GM19238 (cell line): Measurements from ENCODE around the gene DGKB.

Source experiments
- DNase-seq: peaks from one replicate; pipeline ENCODE4 v3.0.0; 2011; ENCODE audit warnings: low spot score; ENCODE audit not compliant: insufficient read length

DGKB gene

GRCh38 chr7:14596421-14596820, 306.1 kb downstream of the DGKB start:
- DNase-seq: no peak

GRCh38 chr7:14590206-14590605, 312.3 kb downstream of the DGKB start:
- DNase-seq: no peak

GRCh38 chr7:14585232-14585631, 317.3 kb downstream of the DGKB start:
- DNase-seq: no peak

GRCh38 chr7:14583518-14583917, 319.0 kb downstream of the DGKB start:
- no peak for DNase-seq

GRCh38 chr7:14582010-14582409, 320.5 kb downstream of the DGKB start:
- no peak for DNase-seq

- no peak for DNase-seq
These were observed 322.6 kb downstream of the DGKB start for GRCh38 chr7:14579971-14580370.

GRCh38 chr7:14576578-14576977, 326.0 kb downstream of the DGKB start:
- no peak for DNase-seq

GRCh38 chr7:14570750-14571607, 331.6 kb downstream of the DGKB start:
- DNase-seq: no peak

- DNase-seq: no peak
These were observed 350.5 kb downstream of the DGKB start for GRCh38 chr7:14552060-14552459.

- no peak for DNase-seq
These were observed 351.2 kb downstream of the DGKB start for GRCh38 chr7:14551310-14551709.

GRCh38 chr7:14542624-14543023, 359.9 kb downstream of the DGKB start:
- no peak for DNase-seq

- DNase-seq: no peak
These were observed 381.4 kb downstream of the DGKB start for GRCh38 chr7:14521183-14521582.

GRCh38 chr7:14510268-14510667, 392.3 kb downstream of the DGKB start:
- DNase-seq: no peak

GRCh38 chr7:14507617-14508016, 394.9 kb downstream of the DGKB start:
- no peak for DNase-seq

GRCh38 chr7:14505906-14506305, 396.6 kb downstream of the DGKB start:
- DNase-seq: no peak

- DNase-seq: no peak
These were observed 398.4 kb downstream of the DGKB start for GRCh38 chr7:14504134-14504533.

- DNase-seq: no peak
These were observed 398.9 kb downstream of the DGKB start for GRCh38 chr7:14503623-14504022.

GRCh38 chr7:14501436-14501835, 401.1 kb downstream of the DGKB start:
- DNase-seq: no peak

- no peak for DNase-seq
These were observed 405.2 kb downstream of the DGKB start for GRCh38 chr7:14497390-14497789.

- DNase-seq: no peak
These were observed 406.9 kb downstream of the DGKB start for GRCh38 chr7:14495633-14496032.

GRCh38 chr7:14487701-14488395, 414.7 kb downstream of the DGKB start:
- no peak for DNase-seq

GRCh38 chr7:14483663-14484062, 418.9 kb downstream of the DGKB start:
- DNase-seq: no peak

- DNase-seq: no peak
These were observed 422.3 kb downstream of the DGKB start for GRCh38 chr7:14480281-14480680.
